HG03342 (cell line): ENCODE data around the gene AMZ1.
"Not testable (repeated sequence)": the region's sequence is repeated elsewhere in the genome, so short reads cannot be mapped to it uniquely, and the experiment has no call there.

Experiments used
- ATAC-seq: cut with Tn5 transposase; IDR thresholded peaks from one replicate; pipeline ENCODE4 v1.9.1; 2021; ENCODE audit warnings: mild to moderate bottlenecking, moderate library complexity; ENCODE audit not compliant: unreplicated experiment

Gene AMZ1

DNA sequence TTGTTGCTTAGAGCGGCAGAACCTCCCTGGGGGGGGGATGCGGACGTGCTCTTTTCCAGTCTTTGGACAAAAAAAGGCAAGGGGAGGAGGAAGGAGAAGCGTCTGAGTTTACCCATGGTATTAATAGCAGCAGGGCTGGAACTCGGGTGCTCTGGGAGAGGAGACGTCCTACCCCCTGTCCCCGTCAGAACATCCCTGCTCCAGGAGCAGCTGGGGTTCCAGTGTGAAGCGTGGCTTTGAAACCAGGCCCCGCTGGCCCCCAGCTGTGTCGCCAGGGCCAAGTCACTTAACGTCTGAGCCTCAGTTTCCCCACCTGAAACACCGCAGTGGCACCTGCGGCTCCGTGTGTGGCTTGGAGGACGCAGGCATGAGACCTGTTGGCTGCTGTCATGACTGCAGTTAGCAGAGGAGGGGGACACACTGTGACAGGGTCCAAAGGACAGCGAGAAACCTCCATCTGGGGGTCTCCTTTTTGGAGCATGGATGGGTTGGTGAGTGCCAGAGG is 1.4 kb downstream of the AMZ1 start:
- ATAC-seq: no peak

DNA sequence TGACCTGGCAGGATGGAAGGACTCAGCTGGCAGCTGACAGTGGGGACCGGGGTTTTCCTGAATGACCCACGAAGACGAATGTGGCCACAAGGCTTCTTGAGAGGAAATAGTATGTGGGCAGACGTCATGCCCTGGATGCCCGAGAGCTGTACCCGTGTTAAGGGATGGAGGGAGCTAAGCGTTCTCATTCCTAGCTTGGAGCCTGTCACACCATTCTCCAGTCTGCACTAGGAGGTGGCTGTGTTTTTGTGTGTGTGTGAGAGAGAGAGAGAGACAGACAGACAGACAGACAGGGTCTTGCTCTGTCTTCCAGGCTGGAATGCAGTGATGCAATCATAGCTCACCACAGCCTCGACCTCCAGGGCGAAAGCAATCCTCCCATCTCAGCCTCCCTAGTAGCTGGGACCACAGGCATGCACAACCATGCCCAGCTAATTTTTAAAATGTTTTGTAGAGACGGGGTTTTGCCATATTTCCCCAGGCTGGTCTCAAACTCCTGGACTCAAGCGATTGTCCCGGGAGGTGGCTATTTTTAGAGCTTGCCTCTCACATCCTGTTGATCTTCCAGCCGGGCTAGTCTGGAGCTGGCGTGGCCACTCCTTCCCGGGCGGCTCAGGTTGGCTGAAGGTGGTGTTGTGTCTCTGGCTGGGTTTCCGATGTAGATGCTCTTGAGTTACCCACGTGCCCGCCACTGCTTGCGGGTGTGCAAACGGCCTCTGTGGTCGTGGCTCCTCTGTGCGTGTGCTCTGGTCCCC is 2.1 kb downstream of the AMZ1 start:
- ATAC-seq: no peak

DNA sequence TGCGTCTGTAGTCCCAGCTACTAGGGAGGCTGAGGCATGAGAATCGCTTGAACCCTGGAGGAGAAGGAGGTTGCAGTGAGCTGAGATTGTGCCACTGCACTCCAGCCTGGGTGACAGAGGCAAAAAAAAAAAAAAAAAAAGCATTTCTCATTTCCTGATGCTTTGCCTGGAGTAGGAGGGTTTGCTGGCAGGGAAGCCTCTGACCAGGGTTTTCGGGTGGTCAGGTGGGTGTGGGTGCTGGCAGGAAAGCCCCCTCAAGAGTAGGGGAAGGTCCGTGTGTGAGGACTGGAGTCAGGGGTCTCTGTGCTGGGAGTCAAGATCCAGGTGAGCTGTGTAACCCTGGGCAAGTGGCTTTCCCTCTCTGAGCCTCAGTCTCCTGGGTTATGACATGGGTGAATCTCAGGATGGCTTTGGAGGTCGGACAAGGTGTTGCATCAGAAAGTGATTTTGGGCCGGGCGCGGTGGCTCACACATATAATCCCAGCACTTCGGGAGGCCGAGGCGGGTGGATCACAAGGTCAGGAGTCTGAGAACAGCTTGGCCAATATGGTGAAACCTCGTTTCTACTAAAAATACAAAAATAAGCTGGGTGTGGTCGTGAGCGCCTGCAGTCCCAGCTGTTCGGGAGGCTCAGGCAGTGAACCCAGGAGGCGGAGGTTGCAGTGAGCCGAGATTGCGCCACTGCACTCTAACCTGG is 3.2 kb downstream of the AMZ1 start:
- ATAC-seq: no peak

- not testable (repeated sequence) for ATAC-seq
Observed at GRCh38 chr7:2691932-2692439, 4.0 kb downstream of the AMZ1 start.

- ATAC-seq: no peak
Observed at GRCh38 chr7:2692543-2692942, 4.5 kb downstream of the AMZ1 start.

DNA sequence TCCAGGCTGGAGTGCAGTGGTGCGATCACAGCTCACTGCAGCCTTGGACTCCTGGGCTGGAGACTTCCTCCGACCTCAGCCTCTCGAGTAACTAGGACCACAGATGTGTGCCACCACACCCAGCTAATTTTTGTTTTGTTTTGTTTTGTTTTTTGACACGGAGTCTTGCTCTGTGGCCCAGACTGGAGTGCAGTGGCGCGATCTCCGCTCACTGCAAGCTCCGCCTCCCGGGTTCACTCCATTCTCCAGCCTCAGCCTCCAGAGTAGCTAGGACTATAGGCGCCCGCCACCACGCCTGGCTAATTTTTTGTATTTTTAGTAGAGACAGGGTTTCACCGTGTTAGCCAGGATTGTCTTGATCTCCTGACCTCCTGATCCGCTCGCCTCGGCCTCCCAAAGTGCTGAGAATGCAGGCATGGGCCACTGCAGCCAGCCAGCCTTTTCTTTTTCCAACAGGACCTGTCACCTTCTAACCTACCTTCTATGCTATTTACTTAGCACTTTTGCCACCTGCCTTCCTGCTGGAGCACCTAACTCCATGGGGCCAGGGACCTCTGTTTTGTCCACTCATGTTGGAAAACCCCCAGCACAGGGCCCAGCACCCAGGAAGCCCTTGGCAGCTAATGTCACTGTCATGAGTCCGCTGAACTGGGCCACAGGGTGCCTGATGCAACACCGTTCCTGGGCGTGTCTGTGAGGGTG is 5.6 kb downstream of the AMZ1 start:
- ATAC-seq: not testable (repeated sequence)

GRCh38 chr7:2694122-2694436 is 6.1 kb downstream of the AMZ1 start:
- ATAC-seq: not testable (repeated sequence)

GRCh38 chr7:2698581-2699288 is 10.7 kb downstream of the AMZ1 start:
- peak; percentile 96 for ATAC-seq

GRCh38 chr7:2699289-2699620 is 11.3 kb downstream of the AMZ1 start:
- ATAC-seq: no peak

DNA sequence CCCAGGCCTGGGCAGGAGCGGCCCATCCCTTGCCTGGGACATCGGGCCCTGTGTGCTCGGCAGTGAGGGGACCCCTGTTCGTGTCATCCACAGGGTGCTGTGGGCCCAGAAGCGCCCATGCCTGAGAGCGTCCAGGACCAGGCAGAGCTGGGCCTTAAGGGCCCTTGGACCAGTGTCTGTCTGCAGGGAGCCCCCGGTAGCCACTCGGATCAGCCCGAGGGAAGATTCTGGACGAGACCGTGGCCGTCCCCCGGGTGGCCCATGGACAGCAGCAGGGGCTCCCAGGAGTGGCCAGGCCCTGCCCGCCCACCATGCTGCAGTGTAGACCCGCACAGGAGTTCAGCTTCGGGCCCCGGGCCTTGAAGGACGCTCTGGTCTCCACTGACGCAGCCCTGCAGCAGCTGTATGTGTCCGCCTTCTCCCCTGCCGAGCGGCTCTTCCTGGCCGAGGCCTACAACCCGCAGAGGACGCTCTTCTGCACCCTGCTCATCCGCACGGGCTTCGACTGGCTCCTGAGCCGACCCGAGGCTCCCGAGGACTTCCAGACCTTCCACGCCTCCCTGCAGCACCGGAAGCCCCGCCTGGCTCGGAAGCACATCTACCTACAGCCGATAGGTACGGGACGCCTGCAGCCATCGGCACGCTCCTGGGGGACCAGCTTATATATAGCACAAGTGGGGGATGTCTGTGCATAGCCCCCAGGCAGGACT is 12.3 kb downstream of the AMZ1 start:
- no peak for ATAC-seq

- ATAC-seq: no peak
Observed at GRCh38 chr7:2701424-2701823, 13.4 kb downstream of the AMZ1 start.

- no peak for ATAC-seq
Observed at GRCh38 chr7:2701832-2702593, 14.0 kb downstream of the AMZ1 start.

DNA sequence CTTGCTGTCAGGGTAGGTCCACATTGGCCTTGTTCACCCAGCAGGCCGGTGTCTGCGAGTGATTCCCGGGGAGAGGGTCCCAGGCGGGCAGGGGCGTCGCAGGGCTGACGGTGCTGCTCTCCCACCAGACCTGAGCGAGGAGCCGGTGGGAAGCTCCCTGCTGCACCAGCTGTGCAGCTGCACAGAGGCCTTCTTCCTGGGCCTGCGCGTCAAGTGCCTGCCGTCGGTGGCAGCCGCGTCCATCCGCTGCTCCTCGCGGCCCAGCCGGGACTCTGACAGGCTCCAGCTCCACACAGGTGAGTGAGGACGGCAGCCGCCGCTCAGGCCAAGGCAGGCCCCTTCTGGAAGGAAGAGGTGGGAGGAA is 14.6 kb downstream of the AMZ1 start:
- ATAC-seq: no peak

GRCh38 chr7:2705371-2706096 is 17.5 kb downstream of the AMZ1 start:
- ATAC-seq: no peak

- ATAC-seq: no peak
Observed at GRCh38 chr7:2706685-2707126, 18.7 kb downstream of the AMZ1 start.

GRCh38 chr7:2707481-2707880 is 19.5 kb downstream of the AMZ1 start:
- ATAC-seq: no peak

DNA sequence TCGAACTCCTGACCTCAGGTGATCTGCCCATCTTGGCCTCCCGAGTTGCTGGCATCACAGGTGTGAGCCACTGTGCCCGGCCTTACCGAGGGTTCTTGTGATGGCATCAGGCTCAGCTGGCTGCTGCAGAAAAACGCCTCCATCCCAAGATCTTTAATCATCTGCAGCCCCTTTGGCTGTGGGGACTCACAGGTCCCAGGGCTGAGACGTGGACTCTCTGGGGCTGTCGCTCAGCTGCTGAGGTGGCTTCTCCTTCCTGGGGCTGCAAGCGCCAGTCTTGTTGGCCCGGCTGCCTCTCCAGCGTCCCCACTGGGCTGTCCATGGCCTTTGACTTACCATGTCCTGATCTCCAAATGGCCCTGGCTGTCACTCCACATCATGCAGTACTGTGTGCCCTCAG is 20.0 kb downstream of the AMZ1 start:
- ATAC-seq: no peak

- ATAC-seq: no peak
Observed at GRCh38 chr7:2708547-2709310, 20.7 kb downstream of the AMZ1 start.
